Astrocyte of the spinal cord (primary cell): ENCODE measurements around the gene KCTD16.

Experiments
- DNase-seq: peaks from one replicate; pipeline ENCODE4 v3.0.0; 2011; ENCODE audit warnings: low read depth, low spot score
- H3K4me3 ChIP-seq: 2 replicates; pipeline ENCODE4 v1.5.1; 2011; ENCODE audit warnings: low read depth, mild to moderate bottlenecking, low read length, moderate library complexity
- CTCF ChIP-seq: IDR thresholded peaks from 2 replicates; pipeline ENCODE4 v1.5.1; 2012; ENCODE audit warnings: low read depth, mild to moderate bottlenecking, low read length, inconsistent platforms
- in situ Hi-C: cut with HindIII; loops from 2 replicates; pipeline ENCODE4 v1.10.0; 2017; ENCODE audit warnings: low sequenced_read_pairs

KCTD16 gene

GRCh38 chr5:144469106-144469505, 298.4 kb downstream of the KCTD16 start:
- in situ Hi-C loops = no loop called here
- TF ChIP-seq CTCF = no peak
- DNase-seq = peak; percentile 65
- H3K4me3 ChIP-seq = no peak overlapping the region

- TF ChIP-seq CTCF = no peak
- no peak for DNase-seq
- in situ Hi-C loops = no loop called here
- H3K4me3 ChIP-seq = no peak overlapping the region
Observed at GRCh38 chr5:144472221-144472620, 301.5 kb downstream of the KCTD16 start.

- TF ChIP-seq CTCF = no peak
- H3K4me3 ChIP-seq = no peak overlapping the region
- in situ Hi-C loops = no loop called here
- no peak for DNase-seq
Observed at GRCh38 chr5:144473650-144474049, 303.0 kb downstream of the KCTD16 start.

- in situ Hi-C loops = no loop called here
- H3K4me3 ChIP-seq = no peak overlapping the region
- no peak for DNase-seq
- no peak for TF ChIP-seq CTCF
Observed at GRCh38 chr5:144478565-144478964, 307.9 kb downstream of the KCTD16 start.

GRCh38 chr5:144481861-144482260, 311.2 kb downstream of the KCTD16 start:
- in situ Hi-C loops = no loop called here
- no peak for DNase-seq
- H3K4me3 ChIP-seq = no peak overlapping the region
- TF ChIP-seq CTCF = no peak

GRCh38 chr5:144484124-144484897, 313.6 kb downstream of the KCTD16 start:
- DNase-seq = peak; percentile 71
- no peak for TF ChIP-seq CTCF
- no peak overlapping the region for H3K4me3 ChIP-seq
- in situ Hi-C loops = no loop called here

GRCh38 chr5:144485540-144485939, 314.9 kb downstream of the KCTD16 start:
- in situ Hi-C loops = no loop called here
- no peak for TF ChIP-seq CTCF
- no peak for DNase-seq
- H3K4me3 ChIP-seq = no peak overlapping the region
